Epidermal melanocyte (primary cell): ENCODE results near the gene ABTB2.

Source experiments
- DNase-seq: peaks from one replicate; pipeline ENCODE4 v3.0.0; 2011; ENCODE audit warnings: low spot score; ENCODE audit not compliant: insufficient read length

ABTB2 gene

DNA sequence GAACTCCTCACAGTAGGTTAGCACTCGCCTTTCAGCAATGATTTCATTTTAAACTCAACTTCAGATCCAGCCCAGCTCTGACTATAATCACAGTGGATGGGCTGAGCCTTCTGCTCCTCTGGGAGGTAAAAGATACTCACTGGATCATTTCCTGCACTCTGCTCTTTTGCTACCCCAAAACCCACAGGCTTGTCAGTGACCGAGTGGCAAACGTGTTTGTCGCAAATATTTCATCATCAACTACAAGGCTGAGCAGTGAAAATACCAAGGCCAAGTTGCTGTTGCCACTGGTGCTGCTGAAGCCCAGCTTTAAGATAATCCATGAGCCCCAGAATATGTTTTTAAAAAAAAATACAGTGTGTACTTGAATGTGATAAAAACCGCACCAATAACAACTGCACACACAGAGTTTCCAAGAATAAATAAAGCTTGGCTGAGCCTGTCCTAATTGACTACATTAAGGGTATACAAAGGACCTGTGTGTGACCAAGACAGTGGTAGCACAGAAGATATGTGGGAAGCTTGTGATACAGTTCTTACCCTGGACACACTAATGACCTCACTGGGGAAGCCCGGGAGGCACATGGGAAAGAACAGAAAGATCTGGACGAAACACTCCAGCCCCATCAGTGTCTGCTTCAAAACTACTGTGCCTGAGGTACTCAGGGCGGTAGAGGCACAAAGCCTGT lies 41.3 kb downstream of the ABTB2 start:
- peak; percentile 86 for DNase-seq

DNA sequence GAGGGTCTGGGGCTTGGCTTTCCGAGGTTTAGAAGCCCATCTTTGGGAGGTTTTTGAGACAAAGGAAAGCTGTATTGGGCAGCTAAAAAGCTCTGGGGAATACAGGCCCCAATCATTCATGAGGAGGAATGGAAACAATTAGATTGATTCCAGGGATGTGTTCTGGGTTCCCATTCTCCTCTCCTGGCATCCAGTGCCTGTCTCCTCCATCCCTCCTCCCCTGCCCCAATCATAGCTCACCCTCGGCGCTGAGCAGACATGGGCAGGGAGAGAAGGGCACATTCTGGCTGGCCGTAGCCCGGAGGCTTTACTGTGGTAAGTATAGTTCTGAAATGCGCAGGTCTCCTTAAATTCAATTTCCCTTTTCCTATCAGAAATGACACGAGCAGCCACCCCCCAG lies 42.4 kb downstream of the ABTB2 start:
- DNase-seq, result no peak

DNA sequence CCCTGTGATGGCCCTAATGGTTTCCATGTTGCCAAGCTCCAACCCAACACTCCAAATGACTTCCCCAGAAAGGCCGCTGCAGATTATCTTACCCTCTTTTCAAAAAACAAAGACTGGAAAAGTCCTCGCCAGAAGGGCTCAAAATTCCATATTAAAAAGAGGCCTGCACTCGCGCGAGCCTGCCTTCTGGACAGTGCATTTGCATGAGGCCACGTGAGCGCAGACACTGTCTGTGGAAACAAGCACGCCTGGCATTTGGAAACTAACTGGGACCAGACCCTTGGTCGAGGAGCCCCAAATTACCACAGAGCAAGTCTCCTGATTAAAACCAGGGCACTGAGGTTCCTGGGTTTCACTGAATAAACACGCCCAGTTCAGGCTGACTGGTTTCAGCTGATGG lies 42.9 kb downstream of the ABTB2 start:
- DNase-seq, result no peak

DNA sequence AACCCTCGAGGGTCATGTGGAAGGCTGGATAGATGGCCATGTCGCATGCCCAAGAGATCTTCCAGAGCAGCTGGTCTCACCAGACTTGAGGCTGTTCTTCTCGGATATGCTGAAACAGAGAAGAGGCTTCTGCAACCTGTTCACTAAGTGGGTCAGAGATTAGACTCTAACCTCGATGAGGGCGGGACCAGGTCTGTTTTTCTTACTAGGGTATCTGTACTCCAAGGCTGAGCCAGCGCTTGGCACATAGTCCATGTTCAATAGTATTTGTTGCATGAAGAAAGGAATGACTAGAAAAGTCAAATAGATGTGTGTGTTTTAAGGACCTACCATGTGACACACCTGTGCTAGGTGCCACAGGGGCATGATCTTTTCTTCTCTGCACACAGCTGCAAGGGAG lies 43.6 kb downstream of the ABTB2 start:
- DNase-seq, result no peak

DNA sequence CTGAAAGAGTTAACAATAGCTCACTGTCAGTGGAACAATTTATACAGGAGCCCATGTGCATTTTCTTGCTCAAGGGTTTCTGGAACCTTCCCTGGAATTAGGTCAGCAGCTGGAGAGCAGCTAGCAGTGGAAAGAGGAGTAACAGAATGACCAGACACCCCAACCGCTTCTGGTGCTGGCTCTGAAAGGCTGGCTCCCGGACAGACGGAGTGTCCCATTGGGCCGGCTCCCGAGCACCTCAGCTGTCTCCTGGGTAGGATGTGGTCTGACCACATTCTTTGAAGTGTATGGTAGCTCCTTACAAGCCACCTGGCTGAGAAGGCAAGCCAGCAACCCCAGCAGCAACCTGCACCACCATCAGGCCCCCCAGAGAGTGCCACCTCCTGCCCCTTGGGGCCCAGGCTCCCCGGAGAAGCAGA lies 44.7 kb downstream of the ABTB2 start:
- no peak for DNase-seq

DNA sequence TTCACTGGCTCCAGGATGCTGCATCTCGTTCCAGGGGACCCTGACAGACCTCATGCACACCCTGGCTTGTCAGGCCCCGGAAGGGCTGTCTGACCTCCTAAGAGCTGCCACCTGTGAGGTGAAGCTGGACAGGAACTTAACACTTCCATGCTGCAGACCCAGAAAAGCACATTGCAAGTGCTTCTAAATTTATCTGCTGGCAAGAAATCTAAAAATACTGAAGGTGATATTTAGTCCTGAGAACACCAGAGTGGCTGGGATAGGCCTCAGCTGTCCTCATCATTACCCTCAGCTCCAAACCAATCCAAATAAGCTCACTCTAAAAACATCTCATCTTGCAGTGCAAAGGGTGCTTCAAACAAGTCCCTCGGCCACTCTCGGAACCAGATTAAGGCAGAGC lies 46.7 kb downstream of the ABTB2 start:
- DNase-seq, result no peak

DNA sequence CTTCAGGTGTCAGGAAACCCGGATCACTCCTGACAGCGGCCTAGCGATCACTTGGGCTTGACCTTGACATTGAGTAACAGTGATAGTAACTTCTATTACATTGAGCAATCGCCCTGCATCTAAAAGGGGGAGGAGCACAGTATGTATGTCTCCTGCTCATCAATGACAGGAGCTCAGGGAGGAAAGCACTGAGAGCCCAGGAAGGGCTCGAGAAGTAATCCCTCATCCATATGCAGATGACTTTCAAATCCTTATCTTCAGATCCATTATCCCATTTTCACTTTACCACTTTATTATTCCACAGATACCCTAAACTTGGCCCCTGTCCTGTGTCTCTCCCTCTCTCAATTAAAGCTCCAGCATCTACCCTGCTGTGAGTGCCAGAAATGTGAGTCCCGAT lies 47.8 kb downstream of the ABTB2 start:
- DNase-seq, result no peak

DNA sequence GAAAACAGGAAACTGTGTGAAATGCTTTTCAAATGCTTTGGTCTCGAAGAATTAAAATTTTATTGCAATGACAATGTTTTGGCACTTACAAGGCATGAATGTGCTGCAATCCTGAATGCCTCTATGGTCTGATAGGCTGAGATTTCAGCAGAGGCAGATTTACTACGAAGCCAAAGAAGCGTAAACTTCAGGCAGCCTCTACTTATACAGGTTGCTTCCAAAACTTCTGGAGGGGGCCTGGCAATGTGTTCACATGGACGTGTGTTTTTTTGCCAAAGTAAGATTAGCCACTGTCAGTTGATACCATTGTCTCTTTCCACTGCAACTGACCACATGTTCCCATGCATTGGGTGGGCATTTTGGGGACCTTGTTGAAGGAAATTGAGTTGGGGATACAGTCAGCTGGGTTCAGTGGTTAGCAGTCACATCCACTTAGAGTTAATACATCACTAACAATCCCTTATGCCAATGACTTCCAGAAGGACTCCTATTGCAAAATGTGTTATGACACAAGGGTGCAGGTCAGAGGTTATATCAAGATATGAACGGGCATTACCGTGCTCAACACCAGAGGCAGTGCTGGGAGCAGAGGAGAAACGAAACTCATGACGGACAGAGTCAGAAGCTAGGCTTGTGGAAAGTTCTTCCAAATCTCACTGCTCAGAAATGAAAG lies 48.8 kb downstream of the ABTB2 start:
- DNase-seq, result no peak

DNA sequence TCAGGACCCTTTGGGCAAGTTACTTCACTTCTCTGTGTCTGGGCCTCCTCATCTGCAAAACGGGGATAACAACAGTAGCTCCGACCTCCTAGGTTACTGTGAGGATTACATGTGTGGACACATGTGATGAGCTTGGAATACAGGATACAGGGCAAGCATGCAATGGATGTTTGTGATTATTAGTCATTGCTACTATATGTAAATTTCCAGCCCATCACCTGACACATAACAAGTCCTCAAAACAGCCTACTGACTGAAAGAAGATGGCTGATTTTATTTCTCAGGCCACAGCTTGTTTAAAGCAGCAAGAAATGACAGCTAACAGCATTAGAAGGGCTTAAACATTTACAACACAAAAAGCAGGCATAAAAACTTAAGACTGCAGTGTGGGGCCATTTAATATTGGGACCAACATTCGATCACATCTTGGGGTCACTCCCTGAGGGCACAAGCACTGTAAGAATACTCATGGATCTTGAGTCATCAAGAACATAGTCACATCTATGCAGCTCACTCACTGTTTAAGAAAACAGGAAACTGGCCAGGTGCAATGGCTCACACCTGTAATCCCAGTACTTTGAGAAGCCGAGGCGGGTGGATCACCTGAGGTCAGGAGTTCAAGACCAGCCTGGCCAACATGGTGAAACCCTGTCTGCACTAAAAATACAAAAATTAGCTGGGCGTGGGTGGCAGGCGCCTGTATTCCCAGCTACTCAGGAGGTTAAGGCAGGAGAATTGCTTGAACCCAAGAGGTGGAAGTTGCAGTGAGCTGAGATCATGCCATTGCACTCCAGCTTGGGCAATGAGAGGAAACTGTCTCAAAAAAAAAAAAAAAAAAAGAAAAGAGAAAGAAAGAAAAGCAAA lies 49.5 kb downstream of the ABTB2 start:
- DNase-seq, result no peak

DNA sequence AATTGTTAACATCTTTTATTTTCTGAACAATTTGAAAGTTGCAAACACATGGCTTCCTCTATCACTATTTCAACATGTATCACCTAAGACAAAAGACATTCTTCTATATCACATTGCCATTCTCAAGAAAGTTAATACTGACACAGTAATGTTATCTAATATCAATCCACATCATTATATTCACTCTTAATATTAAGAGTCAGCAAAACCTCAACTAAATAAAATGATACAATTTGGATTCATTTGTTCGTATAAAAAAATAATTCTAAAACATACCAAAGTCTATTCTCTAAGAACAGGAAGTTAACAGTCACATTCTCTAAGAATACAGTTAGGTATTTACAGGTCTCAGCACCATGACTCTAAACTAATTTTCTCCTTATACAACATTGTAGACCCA lies 52.0 kb downstream of the ABTB2 start:
- no peak for DNase-seq

DNA sequence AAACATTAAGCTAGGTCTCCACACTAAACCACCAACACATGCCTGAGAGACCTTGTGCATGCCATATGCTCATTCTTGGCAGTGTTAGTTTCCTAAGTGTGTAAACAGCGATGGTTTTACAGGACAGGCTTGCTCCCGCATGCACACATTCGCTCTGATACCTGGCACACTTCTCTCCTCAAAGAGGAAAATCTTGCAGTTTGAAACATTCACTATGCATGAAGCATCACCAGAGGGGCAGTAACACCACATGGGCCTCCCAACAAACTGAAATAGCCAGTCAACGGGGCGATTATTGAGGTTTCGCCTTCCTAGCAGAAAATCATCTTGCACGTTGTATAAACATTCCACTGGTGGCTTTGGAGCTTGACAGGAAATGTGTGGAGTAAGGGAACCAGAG lies 52.6 kb downstream of the ABTB2 start:
- no peak for DNase-seq

DNA sequence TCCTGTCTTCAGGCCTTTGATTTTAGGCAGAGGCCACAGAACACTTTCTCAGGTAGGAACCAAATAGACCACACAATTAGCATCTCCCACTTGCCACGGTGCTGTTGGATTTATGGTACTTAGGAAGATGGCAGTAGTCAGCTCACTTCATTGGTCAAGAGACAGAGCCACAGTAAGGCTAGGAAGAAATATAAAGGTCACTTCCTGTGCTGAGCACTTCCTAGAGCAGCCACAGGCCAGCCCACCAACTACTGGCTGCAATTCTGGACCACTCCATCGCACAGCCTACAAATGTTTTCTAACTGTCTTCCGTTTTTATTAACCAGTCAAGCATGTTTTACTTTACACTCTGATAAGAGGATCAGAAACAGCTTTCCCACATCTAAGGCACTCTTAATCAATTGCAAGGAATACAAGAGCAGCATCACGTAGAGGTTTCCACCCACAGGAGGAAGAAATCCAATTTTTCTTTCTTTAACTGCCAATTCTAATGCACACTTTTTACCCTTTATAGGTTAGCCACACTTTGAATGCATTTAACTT lies 54.7 kb downstream of the ABTB2 start:
- DNase-seq, result no peak

DNA sequence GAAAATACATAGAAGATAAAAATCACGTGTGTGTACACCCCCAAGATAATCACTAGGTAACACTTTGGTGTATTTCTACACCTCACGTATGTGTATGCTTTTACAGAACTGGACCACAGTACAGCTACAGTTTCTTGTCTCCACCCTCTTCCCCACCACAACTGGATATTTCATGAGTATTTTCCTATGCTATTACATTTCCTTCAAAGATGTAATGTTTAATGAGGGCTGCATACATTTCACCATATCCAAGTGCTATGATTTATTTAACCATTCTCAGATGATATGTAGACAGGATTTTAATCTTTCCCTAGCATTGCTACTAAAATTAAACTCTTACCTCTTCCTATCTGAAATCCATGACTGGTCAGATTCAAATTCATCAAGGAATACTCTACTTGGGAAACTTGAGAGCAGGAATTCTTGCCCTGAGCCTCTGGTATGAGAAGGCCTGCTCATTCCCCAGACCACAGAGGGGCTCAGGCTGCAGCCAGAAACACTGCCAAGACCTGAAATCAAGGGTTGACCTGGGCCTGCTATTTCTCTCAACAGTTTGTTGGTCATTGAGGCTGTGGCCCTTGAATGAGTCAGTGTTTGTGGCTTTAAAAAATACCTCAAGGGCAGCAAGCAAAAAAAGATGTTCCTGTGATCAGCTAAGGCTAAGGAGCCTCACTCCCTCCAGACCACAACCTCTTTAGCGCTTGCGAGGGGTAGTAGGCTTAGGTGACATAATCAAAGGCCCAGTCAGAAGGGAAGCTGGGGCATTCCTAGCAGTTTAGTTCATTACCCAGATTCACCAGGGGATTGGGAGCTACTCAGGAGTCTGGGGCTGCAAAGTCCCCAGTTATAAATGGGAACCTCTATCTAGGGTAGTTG lies 55.5 kb downstream of the ABTB2 start:
- no peak for DNase-seq

DNA sequence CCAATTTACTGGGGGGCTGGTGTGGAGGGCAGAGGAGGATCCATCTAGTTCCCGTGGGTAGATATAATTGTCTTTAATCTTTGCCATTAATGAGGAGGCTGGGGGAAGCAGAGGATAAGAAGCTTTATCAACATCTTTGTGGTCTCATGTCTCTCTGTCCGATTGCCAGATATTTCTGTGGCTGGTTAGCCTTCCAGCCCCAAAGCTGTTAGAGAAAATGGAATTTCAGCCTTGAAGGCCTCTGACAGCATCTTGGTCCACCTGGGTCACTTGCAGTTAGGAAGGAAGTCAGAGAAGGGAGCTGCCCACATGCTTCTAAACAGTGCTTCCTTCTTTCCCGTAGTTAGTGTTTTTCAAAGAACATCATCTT lies 56.9 kb downstream of the ABTB2 start:
- DNase-seq, result no peak

DNA sequence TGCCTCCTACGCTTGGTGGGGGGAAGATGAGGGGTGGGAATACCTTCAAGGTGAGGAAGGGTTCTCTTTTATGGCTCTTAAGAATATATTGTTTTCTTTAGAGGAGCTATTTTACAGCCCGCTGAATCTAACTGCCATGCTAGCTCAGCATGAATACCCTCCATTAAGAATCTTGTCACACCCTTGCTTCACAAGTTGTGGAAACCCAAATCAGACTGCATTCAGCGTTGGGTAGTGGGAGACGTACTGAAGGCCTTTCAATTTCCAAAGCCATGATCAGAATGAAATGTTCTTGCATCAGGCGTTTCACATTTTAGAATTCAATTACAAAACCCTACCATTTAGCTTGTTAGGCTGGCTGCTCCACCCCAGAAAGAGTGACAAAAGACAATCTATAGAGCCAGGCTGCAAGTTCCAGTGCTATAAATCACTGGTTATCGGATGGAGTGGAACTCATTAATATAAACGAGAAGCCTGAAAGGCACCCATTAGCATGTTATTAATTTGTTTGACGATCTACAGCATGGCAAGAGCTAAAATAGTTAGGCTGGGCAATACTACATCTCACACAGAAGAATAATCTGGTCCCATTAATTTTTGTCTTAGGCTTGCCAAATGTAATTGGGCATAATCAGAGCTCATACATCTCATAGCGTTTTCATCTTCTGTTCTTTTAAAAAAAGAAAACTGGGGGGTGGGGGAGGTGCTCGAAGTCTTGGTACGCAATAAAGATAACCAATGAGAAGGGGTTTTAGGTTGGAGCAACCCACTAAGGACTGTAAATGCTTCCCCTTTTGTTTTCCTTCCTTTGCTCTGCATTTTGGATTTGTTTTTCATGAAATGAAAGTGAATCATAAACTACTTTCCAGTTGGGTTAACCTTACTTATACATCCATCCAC lies 57.5 kb downstream of the ABTB2 start:
- DNase-seq, result no peak

DNA sequence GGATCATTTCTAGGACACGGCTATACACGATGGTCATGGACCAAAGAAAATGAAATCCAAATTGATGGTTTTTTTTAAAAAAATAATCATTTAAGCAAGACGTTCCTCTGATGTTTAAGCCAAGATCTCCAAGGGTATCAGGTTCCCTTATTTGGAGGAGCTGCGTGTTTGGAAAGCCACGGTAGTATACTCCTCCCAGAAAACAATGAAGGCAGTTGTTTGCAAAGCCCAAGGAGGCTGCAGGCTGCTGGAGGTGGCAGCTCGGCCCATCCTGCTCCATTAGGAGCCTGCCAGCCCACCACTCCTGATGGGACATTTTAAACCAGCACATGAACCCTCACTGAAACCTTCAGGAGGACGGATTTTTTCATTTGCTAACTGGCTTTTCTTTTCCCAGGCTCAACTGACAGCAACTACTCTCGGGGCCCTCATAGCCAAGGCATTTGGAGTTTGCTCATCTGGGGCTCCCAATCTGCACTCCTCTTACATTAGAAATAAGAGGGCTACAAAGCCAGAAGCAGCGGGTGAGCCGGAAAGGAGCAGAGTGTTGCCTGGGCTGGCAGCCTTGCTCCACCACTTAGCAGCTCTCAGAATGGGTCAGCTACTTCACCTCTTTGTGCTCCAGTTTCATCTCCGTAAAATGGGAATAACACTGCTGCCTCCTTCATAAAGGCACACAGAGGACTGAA lies 58.4 kb downstream of the ABTB2 start:
- DNase-seq, result no peak

DNA sequence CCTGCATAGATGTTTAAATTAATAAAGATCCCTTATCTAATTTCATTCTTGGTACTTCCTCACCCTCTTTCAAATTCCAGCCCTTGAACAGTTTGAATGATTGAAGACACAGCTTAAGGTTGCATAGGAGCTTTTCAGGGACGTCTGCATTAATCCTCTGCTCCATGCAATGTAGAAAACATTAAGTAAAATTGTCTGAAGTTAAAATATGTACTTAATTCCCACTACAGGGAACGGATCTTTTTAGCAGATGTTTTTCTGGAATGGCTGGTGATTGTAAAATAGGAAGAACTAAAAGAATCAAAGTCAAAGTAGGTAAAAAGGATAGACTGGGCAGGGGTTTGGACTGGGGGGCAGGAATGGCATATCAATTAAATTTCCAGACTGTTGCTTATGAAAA lies 58.9 kb downstream of the ABTB2 start:
- DNase-seq, result no peak

DNA sequence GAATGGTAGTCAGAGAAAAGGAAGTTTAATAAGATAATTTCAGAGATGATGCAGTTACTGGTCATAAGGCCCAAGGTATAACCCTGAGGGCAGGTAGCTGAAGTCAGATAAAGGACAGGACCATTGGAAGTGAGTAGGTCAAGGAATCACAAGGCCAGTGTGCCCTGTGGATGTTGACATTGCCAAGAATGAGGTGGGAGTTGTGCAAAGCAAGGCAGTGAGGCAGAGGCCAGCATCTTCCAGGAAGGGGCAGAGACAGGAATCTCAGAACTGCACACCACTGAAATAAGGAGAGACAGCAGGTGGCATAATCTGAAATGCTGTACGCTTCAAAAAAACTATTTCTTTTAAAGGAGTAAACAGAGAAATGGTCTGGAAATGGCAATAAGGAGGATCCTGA lies 61.4 kb downstream of the ABTB2 start:
- DNase-seq, result no peak

DNA sequence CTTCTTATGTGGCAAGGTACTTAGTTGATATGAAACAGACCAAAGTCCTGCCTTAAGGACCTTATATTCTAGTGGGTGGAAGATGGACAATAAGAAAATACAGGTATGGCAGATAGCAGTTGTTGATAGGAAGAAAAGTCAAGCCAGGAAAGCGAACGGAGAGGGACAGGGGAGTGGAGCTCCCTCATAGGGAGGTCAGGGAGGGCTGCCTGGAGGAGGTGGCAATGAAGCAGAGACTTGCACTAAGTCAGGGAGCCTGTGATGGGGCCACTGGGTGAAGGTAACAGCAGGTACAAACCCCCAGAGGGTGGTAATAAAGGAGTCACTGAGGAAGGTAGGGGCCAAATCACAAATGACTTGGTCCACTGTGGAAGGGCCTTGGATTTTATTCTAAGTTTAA lies 65.3 kb downstream of the ABTB2 start:
- no peak for DNase-seq

DNA sequence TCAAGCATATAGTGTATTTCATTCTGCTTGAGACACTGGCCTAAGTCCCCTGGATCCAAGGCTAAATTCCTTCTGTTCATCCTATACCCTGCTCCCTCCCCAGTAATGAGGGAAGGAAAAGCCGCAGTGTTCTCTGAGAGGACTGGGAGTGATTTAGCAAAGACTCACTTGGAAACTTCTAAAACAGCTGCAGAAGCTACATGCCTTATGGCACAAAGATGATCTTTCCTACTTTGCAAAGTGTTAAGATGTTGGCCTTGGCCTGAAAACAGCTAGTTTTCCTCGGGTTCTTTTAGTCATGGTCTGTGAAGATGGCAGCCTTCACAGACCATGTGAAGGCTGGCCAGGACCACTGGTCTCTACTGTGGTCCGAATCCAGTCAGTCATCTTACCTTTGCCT lies 65.7 kb downstream of the ABTB2 start:
- DNase-seq, result no peak
